HepG2 (cell line): ENCODE measurements around the gene CMTM5. TPM values are rescaled to one million over a fixed set of nuclear protein-coding genes. Genes with fewer than 3 reads are reported as not detected.

Experiments used
- CC2D1A ChIP-seq: sonication (generic); formaldehyde crosslinking; IDR thresholded peaks from 2 replicates; pipeline ENCODE4 v1.8.1; 2023; ENCODE audit warnings: mild to moderate bottlenecking, missing genetic modification reagents
- DNMT1 ChIP-seq: sonication (generic); formaldehyde crosslinking; IDR thresholded peaks from 2 replicates; pipeline ENCODE4 v1.5.1; 2020; ENCODE audit warnings: mild to moderate bottlenecking, missing genetic modification reagents
- EED ChIP-seq: sonication (generic); formaldehyde crosslinking; IDR thresholded peaks from 2 replicates; pipeline ENCODE4 v1.5.0; 2020; ENCODE audit warnings: mild to moderate bottlenecking, missing genetic modification reagents
- MATR3 ChIP-seq: sonication (generic); formaldehyde crosslinking; IDR thresholded peaks from 2 replicates; pipeline ENCODE4 v1.4.0; 2020; ENCODE audit warnings: missing genetic modification reagents
- NFE2L1 ChIP-seq: sonication (generic); formaldehyde crosslinking; IDR thresholded peaks from 2 replicates; pipeline ENCODE4 v1.4.0; 2020; ENCODE audit warnings: missing genetic modification reagents, mild to moderate bottlenecking, borderline replicate concordance
- NR2F6 ChIP-seq, 2 experiments: IDR thresholded peaks; 2 replicates each; pipeline ENCODE4 v1.6.1; 2016; ENCODE audit warnings: antibody characterized with exemption in 1 of 2, mild to moderate bottlenecking in 1 of 2
- RAD21 ChIP-seq: fragments of 450-650 bp; formaldehyde crosslinking; IDR thresholded peaks from 2 replicates; pipeline ENCODE4 v1.5.0; 2020; ENCODE audit warnings: mild to moderate bottlenecking
- ZFYVE20 ChIP-seq: sonication (generic); formaldehyde crosslinking; IDR thresholded peaks from 2 replicates; pipeline ENCODE4 v1.8.0; 2023; ENCODE audit warnings: low read depth, mild to moderate bottlenecking, moderate library complexity, missing genetic modification reagents, borderline replicate concordance
- ZKSCAN5 ChIP-seq: sonication (generic); formaldehyde crosslinking; IDR thresholded peaks from 2 replicates; pipeline ENCODE4 v1.5.1; 2020; ENCODE audit warnings: mild to moderate bottlenecking, missing genetic modification reagents
- ZNF230 ChIP-seq: sonication (generic); formaldehyde crosslinking; IDR thresholded peaks from 2 replicates; pipeline ENCODE4 v1.4.0; 2020; ENCODE audit warnings: mild to moderate bottlenecking, missing genetic modification reagents
- ZNF260 ChIP-seq: sonication (generic); formaldehyde crosslinking; IDR thresholded peaks from 2 replicates; pipeline ENCODE4 v1.4.0; 2020; ENCODE audit warnings: missing genetic modification reagents, low read depth, mild to moderate bottlenecking, borderline replicate concordance
- ZNF501 ChIP-seq: sonication (generic); formaldehyde crosslinking; IDR thresholded peaks from 2 replicates; pipeline ENCODE4 v1.5.1; 2020; ENCODE audit warnings: mild to moderate bottlenecking, moderate library complexity, missing genetic modification reagents
- ZNF572 ChIP-seq: sonication (generic); formaldehyde crosslinking; IDR thresholded peaks from 2 replicates; pipeline ENCODE4 v1.5.1; 2020; ENCODE audit warnings: mild to moderate bottlenecking, missing genetic modification reagents
- ZNF577 ChIP-seq: sonication (generic); formaldehyde crosslinking; IDR thresholded peaks from 2 replicates; pipeline ENCODE4 v1.4.0; 2020; ENCODE audit warnings: mild to moderate bottlenecking, low read depth, missing genetic modification reagents, borderline replicate concordance
- ZNF768 ChIP-seq: sonication (generic); formaldehyde crosslinking; IDR thresholded peaks from 2 replicates; pipeline ENCODE4 v1.4.0; 2020; ENCODE audit warnings: missing genetic modification reagents
- ZNF891 ChIP-seq: sonication (generic); formaldehyde crosslinking; IDR thresholded peaks from 2 replicates; pipeline ENCODE4 v1.5.0; 2020; ENCODE audit warnings: mild to moderate bottlenecking, missing genetic modification reagents
- polyA plus RNA-seq, 8 experiments: library from polyadenylated mRNA; depleted of rRNA in 3 of 8; stranded (reverse) in 7 of 8; unstranded in 1 of 8; fragments of >200 nt; fragmentation: Illumina TruSeq in 4 of 8; extraction: Trizol in 4 of 8; gene quantifications; 2 replicates each; pipeline versions ENCODE4 v1.2.1 to v1.2.3, GENCODE V29; 2011 to 2016; ENCODE audit warnings: low read depth in 4 of 8, missing spikeins in 1 of 8, mixed read lengths in 1 of 8; ENCODE audit not compliant: insufficient read depth in 1 of 8
- total RNA-seq, 5 experiments: library from RNA; depleted of rRNA; stranded (reverse); fragments of >200 nt; fragmentation: Illumina TruSeq; extraction: Trizol; gene quantifications; 2 replicates each; pipeline ENCODE4 v1.2.3, GENCODE V29; 2016; ENCODE audit warnings: low read depth in 1 of 5
- TF ChIP-seq, protein P1 (sequence below): sonication (generic); formaldehyde crosslinking; IDR thresholded peaks from 2 replicates; pipeline ENCODE4 v1.8.0; 2022; ENCODE audit warnings: missing genetic modification reagents, mild to moderate bottlenecking, borderline replicate concordance
- TF ChIP-seq, protein P2 (sequence below): IDR thresholded peaks from 2 replicates; pipeline ENCODE4 v1.6.1; 2016; ENCODE audit warnings: low read depth, control low read depth
- TF ChIP-seq, protein P3 (sequence below): sonication (generic); formaldehyde crosslinking; IDR thresholded peaks from 2 replicates; pipeline ENCODE4 v1.5.1; 2020; ENCODE audit warnings: mild to moderate bottlenecking, missing genetic modification reagents, moderate library complexity
- TF ChIP-seq, protein P4 (sequence below): conservative IDR thresholded peaks from 2 replicates; pipeline ENCODE4 v1.6.1; 2018; ENCODE audit warnings: missing genetic modification reagents
- TF ChIP-seq, protein P5 (sequence below): sonication (generic); formaldehyde crosslinking; IDR thresholded peaks from 2 replicates; pipeline ENCODE4 v1.5.0; 2020; ENCODE audit warnings: missing genetic modification reagents
- TF ChIP-seq, protein P6 (sequence below): sonication (generic); formaldehyde crosslinking; IDR thresholded peaks from 2 replicates; pipeline ENCODE4 v1.5.0; 2020; ENCODE audit warnings: missing genetic modification reagents

Gene CMTM5
- total and polyA plus RNA-seq, 2 of the 13 experiments (the other 11 are each of a cell fraction or from before 2014, with no cell fraction given) = not detected

DNA sequence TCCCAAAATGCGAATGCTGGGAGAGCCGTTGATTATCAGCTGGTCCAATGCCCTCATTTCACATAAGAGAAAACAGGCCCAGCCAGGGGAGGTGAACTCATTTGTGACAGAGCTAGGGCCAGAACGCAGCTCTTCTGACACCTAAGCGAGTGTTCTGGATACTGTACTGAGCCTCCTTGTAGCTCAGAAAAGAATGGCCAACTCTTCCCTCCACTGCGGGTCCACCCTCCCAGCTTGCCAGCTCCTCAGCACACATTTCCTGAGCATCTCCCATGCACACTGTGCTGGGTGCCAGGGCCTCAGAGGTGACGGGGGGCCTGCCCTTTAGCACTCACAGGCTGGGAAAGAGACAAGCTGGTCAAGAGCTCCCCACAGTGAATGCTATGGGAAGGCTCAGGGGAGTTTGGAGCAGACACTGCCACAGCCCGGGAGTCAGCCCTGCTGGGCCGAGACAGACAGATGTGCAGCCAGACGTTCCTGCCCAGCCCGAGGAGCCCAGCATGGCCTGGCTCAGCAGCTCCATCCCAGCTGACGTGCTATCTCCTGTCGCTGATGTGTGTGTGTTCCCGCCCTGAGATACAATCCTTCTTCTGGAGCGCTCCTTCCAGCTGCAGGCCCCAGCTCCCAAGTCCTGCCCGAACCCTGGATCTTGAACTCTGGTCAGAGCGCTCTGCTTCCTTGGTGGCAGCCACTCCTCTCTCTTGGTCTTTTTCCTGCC, 3.5 kb downstream of the CMTM5 start (continued):
- TF ChIP-seq, protein P1, sequence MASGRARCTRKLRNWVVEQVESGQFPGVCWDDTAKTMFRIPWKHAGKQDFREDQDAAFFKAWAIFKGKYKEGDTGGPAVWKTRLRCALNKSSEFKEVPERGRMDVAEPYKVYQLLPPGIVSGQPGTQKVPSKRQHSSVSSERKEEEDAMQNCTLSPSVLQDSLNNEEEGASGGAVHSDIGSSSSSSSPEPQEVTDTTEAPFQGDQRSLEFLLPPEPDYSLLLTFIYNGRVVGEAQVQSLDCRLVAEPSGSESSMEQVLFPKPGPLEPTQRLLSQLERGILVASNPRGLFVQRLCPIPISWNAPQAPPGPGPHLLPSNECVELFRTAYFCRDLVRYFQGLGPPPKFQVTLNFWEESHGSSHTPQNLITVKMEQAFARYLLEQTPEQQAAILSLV = no peak
- no peak for TF ChIP-seq CC2D1A (CRISPR knock-in tag)
- TF ChIP-seq ZNF572 (CRISPR knock-in tag) = peak; percentile 1; the same call in 1 of the 2 replicates
- TF ChIP-seq, protein P2, sequence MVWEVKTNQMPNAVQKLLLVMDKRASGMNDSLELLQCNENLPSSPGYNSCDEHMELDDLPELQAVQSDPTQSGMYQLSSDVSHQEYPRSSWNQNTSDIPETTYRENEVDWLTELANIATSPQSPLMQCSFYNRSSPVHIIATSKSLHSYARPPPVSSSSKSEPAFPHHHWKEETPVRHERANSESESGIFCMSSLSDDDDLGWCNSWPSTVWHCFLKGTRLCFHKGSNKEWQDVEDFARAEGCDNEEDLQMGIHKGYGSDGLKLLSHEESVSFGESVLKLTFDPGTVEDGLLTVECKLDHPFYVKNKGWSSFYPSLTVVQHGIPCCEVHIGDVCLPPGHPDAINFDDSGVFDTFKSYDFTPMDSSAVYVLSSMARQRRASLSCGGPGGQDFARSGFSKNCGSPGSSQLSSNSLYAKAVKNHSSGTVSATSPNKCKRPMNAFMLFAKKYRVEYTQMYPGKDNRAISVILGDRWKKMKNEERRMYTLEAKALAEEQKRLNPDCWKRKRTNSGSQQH (CRISPR knock-in tag) = no peak
- TF ChIP-seq ZNF577 (CRISPR knock-in tag) = no peak
- TF ChIP-seq, protein P3, sequence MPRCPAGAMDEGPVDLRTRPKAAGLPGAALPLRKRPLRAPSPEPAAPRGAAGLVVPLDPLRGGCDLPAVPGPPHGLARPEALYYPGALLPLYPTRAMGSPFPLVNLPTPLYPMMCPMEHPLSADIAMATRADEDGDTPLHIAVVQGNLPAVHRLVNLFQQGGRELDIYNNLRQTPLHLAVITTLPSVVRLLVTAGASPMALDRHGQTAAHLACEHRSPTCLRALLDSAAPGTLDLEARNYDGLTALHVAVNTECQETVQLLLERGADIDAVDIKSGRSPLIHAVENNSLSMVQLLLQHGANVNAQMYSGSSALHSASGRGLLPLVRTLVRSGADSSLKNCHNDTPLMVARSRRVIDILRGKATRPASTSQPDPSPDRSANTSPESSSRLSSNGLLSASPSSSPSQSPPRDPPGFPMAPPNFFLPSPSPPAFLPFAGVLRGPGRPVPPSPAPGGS (CRISPR knock-in tag) = no peak
- no peak for TF ChIP-seq MATR3
- TF ChIP-seq, protein P4, sequence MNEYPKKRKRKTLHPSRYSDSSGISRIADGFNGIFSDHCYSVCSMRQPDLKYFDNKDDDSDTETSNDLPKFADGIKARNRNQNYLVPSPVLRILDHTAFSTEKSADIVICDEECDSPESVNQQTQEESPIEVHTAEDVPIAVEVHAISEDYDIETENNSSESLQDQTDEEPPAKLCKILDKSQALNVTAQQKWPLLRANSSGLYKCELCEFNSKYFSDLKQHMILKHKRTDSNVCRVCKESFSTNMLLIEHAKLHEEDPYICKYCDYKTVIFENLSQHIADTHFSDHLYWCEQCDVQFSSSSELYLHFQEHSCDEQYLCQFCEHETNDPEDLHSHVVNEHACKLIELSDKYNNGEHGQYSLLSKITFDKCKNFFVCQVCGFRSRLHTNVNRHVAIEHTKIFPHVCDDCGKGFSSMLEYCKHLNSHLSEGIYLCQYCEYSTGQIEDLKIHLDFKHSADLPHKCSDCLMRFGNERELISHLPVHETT = no peak
- TF ChIP-seq, protein P5, sequence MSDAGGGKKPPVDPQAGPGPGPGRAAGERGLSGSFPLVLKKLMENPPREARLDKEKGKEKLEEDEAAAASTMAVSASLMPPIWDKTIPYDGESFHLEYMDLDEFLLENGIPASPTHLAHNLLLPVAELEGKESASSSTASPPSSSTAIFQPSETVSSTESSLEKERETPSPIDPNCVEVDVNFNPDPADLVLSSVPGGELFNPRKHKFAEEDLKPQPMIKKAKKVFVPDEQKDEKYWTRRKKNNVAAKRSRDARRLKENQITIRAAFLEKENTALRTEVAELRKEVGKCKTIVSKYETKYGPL (CRISPR knock-in tag) = no peak
- no peak for TF ChIP-seq RAD21 (CRISPR knock-in tag)
- TF ChIP-seq EED = no peak
- TF ChIP-seq ZKSCAN5 (CRISPR knock-in tag) = no peak
- TF ChIP-seq ZNF768 (CRISPR knock-in tag) = peak; percentile 38; the same call in 1 of the 2 replicates
- 0 out of 2 replicates have a peak, but pooled peaks have one; percentile 8 for TF ChIP-seq ZNF501 (CRISPR knock-in tag)
- no peak for TF ChIP-seq ZNF891 (CRISPR knock-in tag)
- TF ChIP-seq DNMT1 (CRISPR knock-in tag) = no peak
- TF ChIP-seq, protein P6, sequence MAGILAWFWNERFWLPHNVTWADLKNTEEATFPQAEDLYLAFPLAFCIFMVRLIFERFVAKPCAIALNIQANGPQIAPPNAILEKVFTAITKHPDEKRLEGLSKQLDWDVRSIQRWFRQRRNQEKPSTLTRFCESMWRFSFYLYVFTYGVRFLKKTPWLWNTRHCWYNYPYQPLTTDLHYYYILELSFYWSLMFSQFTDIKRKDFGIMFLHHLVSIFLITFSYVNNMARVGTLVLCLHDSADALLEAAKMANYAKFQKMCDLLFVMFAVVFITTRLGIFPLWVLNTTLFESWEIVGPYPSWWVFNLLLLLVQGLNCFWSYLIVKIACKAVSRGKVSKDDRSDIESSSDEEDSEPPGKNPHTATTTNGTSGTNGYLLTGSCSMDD (CRISPR knock-in tag) = 0 out of 2 replicates have a peak, but pooled peaks have one; percentile 29
- TF ChIP-seq ZNF260 (CRISPR knock-in tag) = no peak
- no peak for TF ChIP-seq NR2F6 (IDR thresholded peaks at IDR 0.05)
- no peak for TF ChIP-seq NR2F6 (CRISPR knock-in tag; IDR thresholded peaks at IDR 0.05)
- no peak for TF ChIP-seq ZFYVE20
- 0 out of 2 replicates have a peak, but pooled peaks have one; percentile 21 for TF ChIP-seq ZNF230 (CRISPR knock-in tag)
- TF ChIP-seq NFE2L1 (CRISPR knock-in tag) = peak; percentile 7; the same call in 1 of the 2 replicates
